IMR-90 (cell line): ENCODE results near the gene ZDHHC4. TPM values are rescaled to one million over a fixed set of nuclear protein-coding genes. Genes with fewer than 3 reads are reported as not detected.
A peak's percentile ranks its signal among the peaks of the same experiment; 100 is the strongest.

Experiments
- ATAC-seq: fragments of 200-7000 bp; cut with Tn5 transposase; 2 replicates; pipeline ENCODE4 v1.9.1; 2020; ENCODE audit warnings: low read depth, mild to moderate bottlenecking, moderate library complexity
- BruUV-seq: library from RNA; stranded (reverse); fragments of 400-500 nt; replicated peaks from 2 replicates; lab custom pipeline; 2021; lab: Mats Ljungman, UMichigan
- CTCF ChIA-PET: fragments of 300-600 bp; formaldehyde crosslinking; extraction: SDS; loops from one replicate; lab custom pipeline; 2021; ENCODE audit warnings: antibody characterized with exemption; lab: Yijun Ruan, JAX
- POLR2A ChIA-PET: fragments of 300-600 bp; sonication (Branson Sonifier 250); formaldehyde crosslinking; loops from one replicate; lab custom pipeline; 2022; ENCODE audit warnings: antibody characterized with exemption; ENCODE audit not compliant: unreplicated experiment; lab: Charles Lee
- DNase-seq: peaks from one replicate; pipeline ENCODE4 v3.0.0; 2013
- H2AFZ ChIP-seq: replicated peaks from 2 replicates; pipeline ENCODE3; 2013; ENCODE audit warnings: low read length, mild to moderate bottlenecking; ENCODE audit not compliant: poor library complexity
- H2AK5ac ChIP-seq: 2 replicates; pipeline ENCODE4 v1.6.1; 2013; ENCODE audit warnings: low read depth, low read length, inconsistent platforms
- H2AK9ac ChIP-seq: replicated peaks from 2 replicates; pipeline ENCODE3; 2013; ENCODE audit warnings: mild to moderate bottlenecking, low read depth, low read length, moderate library complexity; ENCODE audit not compliant: poor library complexity
- H2BK120ac ChIP-seq: 2 replicates; pipeline ENCODE4 v1.6.1; 2013; ENCODE audit warnings: low read depth, low read length, inconsistent platforms
- H2BK15ac ChIP-seq: 3 replicates; pipeline ENCODE4 v1.6.1; 2013; ENCODE audit warnings: low read depth, low read length, inconsistent platforms
- H2BK20ac ChIP-seq: 2 replicates; pipeline ENCODE4 v1.6.1; 2013; ENCODE audit warnings: low read depth, mild to moderate bottlenecking, inconsistent platforms, low read length, moderate library complexity
- H2BK5ac ChIP-seq: 2 replicates; pipeline ENCODE4 v1.6.1; 2013; ENCODE audit warnings: mild to moderate bottlenecking, low read depth, low read length, inconsistent platforms; ENCODE audit not compliant: poor library complexity, severe bottlenecking
- H3K14ac ChIP-seq: replicated peaks from 2 replicates; pipeline ENCODE4 v1.6.1; 2013; ENCODE audit warnings: low read depth, low read length, inconsistent platforms
- H3K18ac ChIP-seq: 2 replicates; pipeline ENCODE4 v1.6.1; 2013; ENCODE audit warnings: low read depth, low read length, control low read depth
- H3K23ac ChIP-seq: 2 replicates; pipeline ENCODE4 v1.6.1; 2013; ENCODE audit warnings: low read depth, low read length, inconsistent platforms
- H3K27ac ChIP-seq: 2 replicates; pipeline ENCODE4 v1.5.1; 2013; ENCODE audit warnings: mild to moderate bottlenecking, control low read depth, low read length; ENCODE audit not compliant: insufficient read depth
- H3K27me3 ChIP-seq: 2 replicates; pipeline ENCODE4 v1.6.1; 2013; ENCODE audit warnings: low read length; ENCODE audit not compliant: control insufficient read depth, insufficient read depth
- H3K36me3 ChIP-seq: 2 replicates; pipeline ENCODE4 v1.6.1; 2013; ENCODE audit warnings: low read length, mixed read lengths; ENCODE audit not compliant: control insufficient read depth, insufficient read depth
- H3K4ac ChIP-seq: 2 replicates; pipeline ENCODE4 v1.6.1; 2013; ENCODE audit warnings: low read depth, low read length, inconsistent platforms
- H3K4me1 ChIP-seq: 2 replicates; pipeline ENCODE4 v1.6.1; 2013; ENCODE audit warnings: low read length, mixed read lengths; ENCODE audit not compliant: control insufficient read depth, insufficient read depth
- H3K4me2 ChIP-seq: 2 replicates; pipeline ENCODE4 v1.6.1; 2013; ENCODE audit warnings: low read depth, mild to moderate bottlenecking, control low read depth, low read length, moderate library complexity
- H3K4me3 ChIP-seq: 2 replicates; pipeline ENCODE4 v1.5.1; 2013; ENCODE audit warnings: low read depth, mild to moderate bottlenecking, control low read depth, low read length, moderate library complexity; ENCODE audit not compliant: insufficient read depth
- H3K56ac ChIP-seq: 2 replicates; pipeline ENCODE4 v1.6.1; 2013; ENCODE audit warnings: low read length, inconsistent platforms; ENCODE audit not compliant: insufficient read depth; ENCODE audit errors: extremely low read depth
- H3K79me1 ChIP-seq, 2 experiments: 2 replicates each; pipeline ENCODE4 v1.6.1; 2013; ENCODE audit warnings: low read length in 2 of 2, inconsistent platforms in 1 of 2, low read depth in 1 of 2
- H3K9ac ChIP-seq: 2 replicates; pipeline ENCODE4 v1.6.1; 2013; ENCODE audit warnings: low read depth, low read length, control low read depth
- H3K9me1 ChIP-seq: 2 replicates; pipeline ENCODE4 v1.6.1; 2013; ENCODE audit warnings: low read length, inconsistent platforms; ENCODE audit not compliant: insufficient read depth
- H3K9me3 ChIP-seq: 2 replicates; pipeline ENCODE4 v1.6.1; 2013; ENCODE audit warnings: low read length; ENCODE audit not compliant: control insufficient read depth, insufficient read depth
- H4K20me1 ChIP-seq: 2 replicates; pipeline ENCODE4 v1.6.1; 2013; ENCODE audit warnings: low read length, inconsistent platforms; ENCODE audit not compliant: insufficient read depth
- H4K5ac ChIP-seq: 2 replicates; pipeline ENCODE4 v1.6.1; 2013; ENCODE audit warnings: mild to moderate bottlenecking, low read depth, low read length, control low read depth
- H4K8ac ChIP-seq, 2 experiments: 2 replicates each; pipeline ENCODE4 v1.6.1; 2013; ENCODE audit warnings: low read depth in 2 of 2, low read length in 2 of 2, control low read depth in 1 of 2, inconsistent platforms in 1 of 2
- H4K91ac ChIP-seq: 2 replicates; pipeline ENCODE4 v1.6.1; 2013; ENCODE audit warnings: low read depth, low read length, inconsistent platforms; ENCODE audit not compliant: insufficient read depth
- BHLHE40 ChIP-seq: fragments of 150-350 bp; IDR thresholded peaks from 2 replicates; pipeline ENCODE4 v1.6.1; 2016; ENCODE audit warnings: mild to moderate bottlenecking, low read depth, low read length
- CEBPB ChIP-seq: IDR thresholded peaks from 2 replicates; pipeline ENCODE4 v1.6.1; 2012; ENCODE audit warnings: low read depth, low read length, improper control_type of control experiment
- CHD1 ChIP-seq: IDR thresholded peaks from 2 replicates; pipeline ENCODE4 v1.6.1; 2012; ENCODE audit warnings: low read depth, low read length, improper control_type of control experiment
- CTCF ChIP-seq: conservative IDR thresholded peaks from 2 replicates; pipeline ENCODE4 v1.5.1; 2012; ENCODE audit warnings: mild to moderate bottlenecking, low read depth, low read length, improper control_type of control experiment
- ELK1 ChIP-seq: fragments of 150-350 bp; IDR thresholded peaks from 2 replicates; pipeline ENCODE4 v1.6.1; 2016; ENCODE audit warnings: low read depth, mild to moderate bottlenecking, low read length, moderate library complexity, borderline replicate concordance
- FOS ChIP-seq: fragments of 150-350 bp; IDR thresholded peaks from 2 replicates; pipeline ENCODE4 v1.6.1; 2016; ENCODE audit warnings: low read depth, low read length
- MAFK ChIP-seq: IDR thresholded peaks from 2 replicates; pipeline ENCODE4 v1.6.1; 2012; ENCODE audit warnings: low read depth, low read length, improper control_type of control experiment
- MAZ ChIP-seq: IDR thresholded peaks from 2 replicates; pipeline ENCODE4 v1.6.1; 2012; ENCODE audit warnings: low read depth, mild to moderate bottlenecking, low read length, improper control_type of control experiment, moderate library complexity, borderline replicate concordance
- MXI1 ChIP-seq: IDR thresholded peaks from 2 replicates; pipeline ENCODE4 v1.6.1; 2012; ENCODE audit warnings: low read depth, mild to moderate bottlenecking, low read length, moderate library complexity, borderline replicate concordance
- NFE2L2 ChIP-seq: fragments of 150-350 bp; IDR thresholded peaks from 2 replicates; pipeline ENCODE4 v1.6.1; 2016; ENCODE audit warnings: low read depth, mild to moderate bottlenecking, low read length
- POLR2A ChIP-seq: IDR thresholded peaks from 2 replicates; pipeline ENCODE4 v1.6.1; 2012; ENCODE audit warnings: mild to moderate bottlenecking, low read depth, low read length
- RAD21 ChIP-seq: IDR thresholded peaks from 2 replicates; pipeline ENCODE4 v1.6.1; 2012; ENCODE audit warnings: low read length, improper control_type of control experiment
- RCOR1 ChIP-seq: IDR thresholded peaks from 2 replicates; pipeline ENCODE4 v1.6.1; 2012; ENCODE audit warnings: mild to moderate bottlenecking, low read length, improper control_type of control experiment; ENCODE audit not compliant: insufficient replicate concordance
- RFX5 ChIP-seq: IDR thresholded peaks from 2 replicates; pipeline ENCODE4 v1.8.0; 2012; ENCODE audit warnings: low read depth, mild to moderate bottlenecking, low read length, moderate library complexity
- SMC3 ChIP-seq: fragments of 150-350 bp; IDR thresholded peaks from 2 replicates; pipeline ENCODE4 v1.6.1; 2016; ENCODE audit warnings: low read depth, mild to moderate bottlenecking, antibody characterized with exemption, low read length, moderate library complexity
- USF2 ChIP-seq: fragments of 150-350 bp; IDR thresholded peaks from 2 replicates; pipeline ENCODE4 v1.6.1; 2017; ENCODE audit warnings: mild to moderate bottlenecking, antibody characterized with exemption, low read length, low read depth
- WGBS, 2 experiments: methylation state at CpG; one replicate each; pipeline versions ENCODE4 v1.1.5 to v1.1.7; 2013; ENCODE audit warnings: missing lambda C conversion rate in 2 of 2; ENCODE audit not compliant: insufficient read length in 1 of 2; ENCODE audit errors: extremely low coverage in 2 of 2; 5-methylcytosine and 5-hydroxymethylcytosine counted together
- dilution Hi-C: fragments of 300-500 bp; cut with HindIII; formaldehyde crosslinking; loops from one replicate; pipeline ENCODE4 v1.14.3; 2018; ENCODE audit warnings: low sequenced_read_pairs; ENCODE audit not compliant: unreplicated experiment
- in situ Hi-C: fragments of 300-500 bp; cut with MboI; formaldehyde crosslinking; loops from 3 replicates; pipeline ENCODE4 v1.14.3; 2019; ENCODE audit warnings: low sequenced_read_pairs, inconsistent platforms, mixed read lengths
- intact Hi-C: fragments of 100-400 bp; cut with micrococcal nuclease; formaldehyde crosslinking; loops from 2 replicates; pipeline ENCODE4 v1.10.0; 2022
- polyA plus RNA-seq, 3 experiments: library from polyadenylated mRNA; depleted of rRNA; stranded (reverse); fragments of >200 nt; gene quantifications; 2 replicates each; pipeline ENCODE4 v1.2.3, GENCODE V29; 2012; ENCODE audit warnings: low replicate concordance in 1 of 3
- total RNA-seq: library from RNA; depleted of rRNA; stranded (reverse); fragments of >200 nt; gene quantifications from 2 replicates; pipeline ENCODE4 v1.2.3, GENCODE V29; 2012

The ZDHHC4 gene
- total and polyA plus RNA-seq, 2 of the 4 experiments (the other 2 are of a cell fraction): 43.9 to 58.3 TPM

- TF ChIP-seq RCOR1 (no peak), MAFK (no peak), CEBPB (no peak), FOS (no peak), USF2 (no peak), MXI1 (no peak), ELK1 (no peak), POLR2A (no peak), CHD1 (no peak), NFE2L2 (no peak), RFX5 (no peak), RAD21 (no peak), SMC3 (no peak), MAZ (no peak), CTCF (no peak), BHLHE40 (no peak)
- Histone ChIP-seq H3K4me1 (peaks cover 3% of the 10 kb centered on the region; the same call in 1 of the 2 replicates), H4K91ac (no peak overlapping the region), H2BK120ac (no peak overlapping the region), H3K27me3 (peaks cover 6% of the 10 kb centered on the region; the same call in 1 of the 2 replicates), H3K4me2 (no peak overlapping the region), H3K36me3 (peaks cover 16% of the 10 kb centered on the region), H3K4me3 (no peak overlapping the region), H2AFZ (no peak overlapping the region), H4K5ac (no peak overlapping the region), H3K79me1 (no peaks in the 10 kb centered on the region), H3K9ac (no peak overlapping the region), H2BK20ac (no peak overlapping the region), H3K4ac (no peak overlapping the region), H4K20me1 (no peaks in the 10 kb centered on the region), H2AK5ac (no peak overlapping the region), H3K23ac (no peak overlapping the region), H2BK15ac (no peak overlapping the region), H3K18ac (no peak overlapping the region), H3K56ac (no peak overlapping the region), H2BK5ac (no peak overlapping the region), H3K9me3 (no peaks in the 10 kb centered on the region), H3K9me1 (no peaks in the 10 kb centered on the region), H3K14ac (no peak overlapping the region), H4K8ac (no peak overlapping the region), H3K27ac (no peak overlapping the region), H2AK9ac (no peak overlapping the region)
- POLR2A ChIA-PET: no interaction called here
- dilution Hi-C loops: no loop called here
- no TSS peak for BruUV-seq
- no CpG with 5 or more reads among the region's 4 CpGs for WGBS, 2 experiments
- CTCF ChIA-PET: no interaction called here
- in situ Hi-C loops: no loop called here
- ATAC-seq (no peak), DNase-seq (peak; percentile 39)
- intact Hi-C loops: no loop called here
Measured at GRCh38 chr7:6618621-6619020, 41.4 kb downstream of the ZDHHC4 start.
